Stimulated activated CD4-positive, alpha-beta T cell treated with anti-CD3 and anti-CD28 coated beads, TNF-alpha, amount 100 ng/mL, for 1 hour (primary cell): ENCODE results near the gene PARVA.
"Not testable (repeated sequence)": the region's sequence is repeated elsewhere in the genome, so short reads cannot be mapped to it uniquely, and the experiment has no call there.

ENCODE experiments used
- DNase-seq, 3 donors: peaks; one replicate each; pipeline ENCODE4 v3.0.0-alpha.2; 2020; ENCODE audit warnings: low read depth in 3 of 3, low spot score in 1 of 3

Gene PARVA, protein sequence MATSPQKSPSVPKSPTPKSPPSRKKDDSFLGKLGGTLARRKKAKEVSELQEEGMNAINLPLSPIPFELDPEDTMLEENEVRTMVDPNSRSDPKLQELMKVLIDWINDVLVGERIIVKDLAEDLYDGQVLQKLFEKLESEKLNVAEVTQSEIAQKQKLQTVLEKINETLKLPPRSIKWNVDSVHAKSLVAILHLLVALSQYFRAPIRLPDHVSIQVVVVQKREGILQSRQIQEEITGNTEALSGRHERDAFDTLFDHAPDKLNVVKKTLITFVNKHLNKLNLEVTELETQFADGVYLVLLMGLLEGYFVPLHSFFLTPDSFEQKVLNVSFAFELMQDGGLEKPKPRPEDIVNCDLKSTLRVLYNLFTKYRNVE

DNA sequence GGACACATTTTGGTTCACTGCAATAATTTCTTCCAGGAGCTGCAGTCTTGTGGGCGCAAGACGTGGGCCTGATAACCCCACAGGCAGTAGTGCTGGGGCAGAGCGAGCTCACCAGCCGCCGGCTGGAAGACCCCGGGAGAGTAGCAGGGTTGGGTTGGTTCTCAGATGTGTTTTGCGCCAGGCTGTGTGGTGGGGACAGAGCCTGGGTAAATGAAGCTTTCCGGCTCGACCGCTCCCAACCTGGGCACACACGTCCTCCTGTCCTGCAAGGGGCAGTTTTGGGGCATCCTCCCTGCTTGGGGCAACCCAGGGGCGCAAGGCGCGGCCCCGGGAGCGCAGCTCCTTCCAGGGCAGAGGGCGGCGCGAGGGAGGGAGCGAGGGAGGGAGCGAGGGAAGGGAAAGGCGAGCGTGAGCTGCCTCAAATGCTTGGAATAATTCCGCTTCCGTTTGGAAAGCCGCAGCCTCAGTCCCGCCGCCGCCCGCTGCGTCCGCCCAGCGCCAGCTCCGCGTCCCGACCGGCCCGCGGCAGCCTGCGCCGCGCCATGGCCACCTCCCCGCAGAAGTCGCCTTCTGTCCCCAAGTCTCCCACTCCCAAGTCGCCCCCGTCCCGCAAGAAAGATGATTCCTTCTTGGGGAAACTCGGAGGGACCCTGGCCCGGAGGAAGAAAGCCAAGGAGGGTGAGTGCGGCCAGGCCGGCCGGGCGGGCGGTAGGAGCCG, at the start of gene PARVA:
Gene PARVA, plus strand, starts transcription at position 466 of the 718 bp plus-strand sequence. Its CDS starts 77 bp downstream, at position 543.
- DNase-seq = no peak

- DNase-seq = no peak
Measured at GRCh38 chr11:12329169-12329568, 48.2 kb upstream of the PARVA start.

GRCh38 chr11:12329797-12330196, 47.6 kb upstream of the PARVA start:
- DNase-seq = no peak

DNA sequence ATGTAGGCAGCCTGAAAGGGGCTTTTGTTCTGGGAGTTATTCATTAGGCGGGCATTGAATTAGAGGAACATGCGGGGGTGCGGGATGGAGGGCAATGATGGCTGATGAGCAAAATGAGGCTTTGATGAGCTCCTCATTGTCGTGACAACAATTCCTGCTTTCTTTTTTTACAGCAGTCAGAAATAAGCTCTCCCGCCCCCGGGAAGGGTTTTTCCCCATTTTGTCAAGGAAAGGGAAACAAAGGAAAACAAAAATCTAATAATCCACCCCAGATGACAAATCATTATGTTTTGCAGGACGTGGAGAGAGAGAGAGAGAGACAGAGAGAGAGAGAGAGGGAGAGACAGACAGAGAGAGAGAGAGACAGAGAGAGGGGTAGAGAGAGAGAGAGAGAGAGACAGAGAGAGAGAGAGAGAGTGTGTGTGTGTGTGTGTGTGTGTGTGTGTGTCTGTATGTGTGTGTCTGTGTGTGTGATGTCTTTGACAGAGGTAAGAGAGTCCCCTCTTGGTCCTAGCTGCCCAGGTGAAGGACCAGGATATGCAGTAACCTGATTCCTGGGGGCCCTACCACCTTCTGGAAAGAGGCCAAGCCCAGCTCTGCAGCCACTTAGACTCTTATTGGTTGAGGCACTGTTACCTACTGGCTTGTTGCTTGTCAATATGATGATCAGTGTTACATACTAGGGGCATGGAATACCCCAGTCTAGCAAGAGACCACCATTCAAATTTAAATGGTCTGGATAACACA, 46.7 kb upstream of the PARVA start:
- no peak for DNase-seq

DNA sequence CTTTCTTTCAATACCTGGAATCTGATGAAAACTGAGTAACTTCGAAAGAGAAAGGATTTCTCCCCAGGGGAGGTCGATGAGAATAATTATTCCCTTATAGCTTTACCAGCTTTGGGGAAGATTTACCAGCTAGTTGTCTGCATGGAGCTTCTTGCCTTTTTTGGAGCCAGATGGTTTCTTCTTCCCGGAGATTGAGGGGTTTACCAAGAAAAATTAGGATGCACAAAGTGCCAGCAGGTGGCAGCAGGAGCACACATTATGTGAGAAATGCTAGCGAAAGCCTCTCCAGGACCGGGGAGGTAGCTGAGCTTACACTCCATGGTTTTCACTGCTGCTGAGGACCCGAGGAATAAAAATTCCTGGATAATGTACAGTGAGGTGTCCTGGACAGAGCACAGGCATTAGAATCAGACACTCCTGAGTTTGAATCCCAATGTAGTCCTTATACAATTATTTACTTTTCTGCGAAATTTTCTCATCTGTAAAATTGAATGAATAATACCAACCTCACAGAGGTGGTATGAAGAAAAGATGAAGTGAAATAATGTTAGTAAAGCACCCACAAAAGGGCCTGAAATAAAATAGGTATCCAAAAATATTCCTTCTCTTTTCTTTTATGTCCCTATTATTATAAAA, 46.0 kb upstream of the PARVA start:
- DNase-seq = peak; percentile 26 to 54 (median 36)

GRCh38 chr11:12343526-12343925, 33.8 kb upstream of the PARVA start:
- no peak for DNase-seq

- no peak for DNase-seq
Measured at GRCh38 chr11:12353534-12353933, 23.8 kb upstream of the PARVA start.

GRCh38 chr11:12354750-12355545, 22.4 kb upstream of the PARVA start:
- no peak for DNase-seq

- DNase-seq = no peak
Measured at GRCh38 chr11:12356944-12357655, 20.3 kb upstream of the PARVA start.

- not testable (repeated sequence) for DNase-seq
Measured at GRCh38 chr11:12357697-12358096, 19.7 kb upstream of the PARVA start.

GRCh38 chr11:12358302-12359188, 18.8 kb upstream of the PARVA start:
- no peak for DNase-seq

GRCh38 chr11:12359761-12360160, 17.6 kb upstream of the PARVA start:
- no peak for DNase-seq

- no peak for DNase-seq
Measured at GRCh38 chr11:12361682-12362081, 15.7 kb upstream of the PARVA start.

GRCh38 chr11:12362857-12363256, 14.5 kb upstream of the PARVA start:
- no peak for DNase-seq

DNA sequence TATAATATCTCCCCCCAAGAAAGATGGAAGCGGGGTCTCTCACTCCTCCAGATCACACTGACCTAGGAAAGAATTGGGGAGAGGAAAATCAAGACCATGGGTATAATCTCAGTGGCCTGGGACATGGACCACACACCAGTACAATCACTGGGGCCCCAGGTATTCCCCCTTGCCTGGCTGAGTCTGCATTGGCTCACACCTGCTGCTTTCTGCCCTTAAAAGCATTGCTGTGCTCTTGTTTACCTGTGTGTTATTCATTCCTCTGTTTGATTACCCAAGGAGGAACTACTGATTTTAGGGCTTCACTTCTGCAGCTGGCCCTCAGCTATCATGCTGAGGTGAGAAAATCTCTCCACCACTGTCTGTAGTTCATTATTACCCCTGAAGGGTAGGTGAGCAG, 14.0 kb upstream of the PARVA start:
- no peak for DNase-seq

DNA sequence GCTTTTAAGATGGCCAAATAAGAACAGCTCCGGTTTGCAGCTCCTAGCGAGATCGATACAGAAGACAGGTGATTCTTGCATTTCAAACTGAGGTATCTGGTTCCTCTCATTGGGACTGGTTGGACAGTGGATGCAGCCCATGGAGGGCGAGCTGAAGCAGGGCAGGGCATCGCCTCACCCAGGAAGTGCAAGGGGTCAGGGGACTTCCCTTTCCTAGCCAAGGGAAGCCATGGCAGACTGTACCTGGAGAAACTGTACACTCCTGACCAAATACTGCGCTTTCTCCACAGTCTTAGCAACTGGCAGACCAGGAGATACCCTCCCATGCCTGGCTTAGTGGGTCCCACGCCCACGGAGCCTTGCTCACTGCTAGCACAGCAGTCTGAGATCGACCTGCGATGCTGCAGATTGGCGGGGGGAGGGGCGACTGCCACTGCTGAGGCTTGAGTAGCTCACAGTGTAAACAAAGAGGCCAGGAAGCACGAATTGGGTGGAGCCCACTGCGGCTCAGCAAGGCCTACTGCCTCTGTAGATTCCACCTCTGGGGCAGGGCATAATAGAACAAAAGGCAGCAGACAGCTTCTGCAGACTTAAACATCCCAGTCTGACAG, 11.3 kb upstream of the PARVA start:
- peak; percentile 10 to 18 (median 13) for DNase-seq

GRCh38 chr11:12367057-12367456, 10.3 kb upstream of the PARVA start:
- DNase-seq = not testable (repeated sequence)

DNA sequence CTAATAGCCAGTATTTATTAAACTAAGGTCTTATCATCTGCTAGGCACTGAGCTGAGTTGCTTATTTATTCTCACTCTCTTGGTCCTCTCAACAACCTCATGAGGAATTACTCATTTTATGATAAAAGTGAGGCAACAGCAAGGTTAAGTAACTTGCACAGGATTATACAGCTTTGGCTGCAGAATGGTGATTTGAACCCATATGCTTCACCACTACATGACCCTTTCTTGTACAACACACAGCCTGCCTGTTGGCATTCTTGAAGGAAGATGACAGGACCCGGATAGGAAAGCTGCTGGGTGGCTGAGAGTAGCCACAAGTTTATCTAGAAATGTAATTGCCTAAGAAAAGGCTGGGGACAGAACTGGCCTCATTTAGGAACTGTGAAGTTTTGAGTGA, 5.3 kb upstream of the PARVA start:
- no peak for DNase-seq
